ENCODE data around the gene CWC22.

GRCh38 chr2:179981085-179981484, 26.0 kb downstream of the CWC22 start:
- TF ChIP-seq CTCF (IDR thresholded peaks at IDR 0.05; ENCODE audit: low read depth, low read length) (no peak), EZH2phosphoT487 (IDR thresholded peaks at IDR 0.05; ENCODE audit: low read depth) (no peak)

Data from OCI-LY3 (cell line).